HG03103 (cell line): ENCODE data around the gene ERGIC1.
"Not testable (repeated sequence)": the region's sequence is repeated elsewhere in the genome, so short reads cannot be mapped to it uniquely, and the experiment has no call there.

ENCODE experiments used
- ATAC-seq: cut with Tn5 transposase; IDR thresholded peaks from one replicate; pipeline ENCODE4 v1.9.1; 2021; ENCODE audit warnings: low read depth; ENCODE audit not compliant: unreplicated experiment

ERGIC1 gene

DNA sequence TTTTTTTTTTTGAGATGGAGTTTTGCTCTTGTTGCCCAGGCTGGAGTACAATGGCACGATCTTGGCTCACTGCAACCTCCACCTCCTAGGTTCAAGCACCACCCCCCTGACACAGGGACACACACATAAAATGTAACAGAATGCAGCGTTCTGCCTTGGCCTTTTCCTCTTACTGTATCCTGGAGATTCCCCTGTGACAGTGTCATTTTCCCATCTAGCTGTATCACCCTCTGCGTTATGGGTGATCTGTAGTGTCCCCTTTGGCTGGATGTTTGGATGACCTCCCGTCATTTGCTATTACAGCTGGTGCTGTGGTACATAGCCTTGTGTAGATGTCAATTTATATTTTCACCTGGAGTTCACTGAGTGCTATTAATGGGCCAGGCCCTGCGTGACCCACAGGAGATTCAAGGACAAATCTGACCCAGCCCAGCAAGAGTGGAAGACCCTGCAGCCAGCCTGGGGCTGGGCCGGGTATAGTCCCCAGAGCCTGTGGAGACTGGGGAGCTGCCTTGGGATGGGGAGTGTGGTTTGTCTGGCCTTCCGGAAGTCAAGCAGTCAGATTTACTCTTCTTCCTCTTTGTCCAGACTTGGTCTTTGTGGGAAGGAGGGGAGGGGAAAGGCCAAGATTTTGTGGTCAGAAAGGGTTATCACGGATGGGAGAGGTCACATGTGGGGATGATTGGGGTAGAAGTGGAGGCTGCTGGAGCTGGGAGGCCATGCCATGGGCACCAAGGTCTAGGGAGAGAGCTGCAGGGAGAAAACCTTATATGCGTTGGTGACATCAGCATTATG lies 43.6 kb downstream of the ERGIC1 start:
- ATAC-seq, result no peak

DNA sequence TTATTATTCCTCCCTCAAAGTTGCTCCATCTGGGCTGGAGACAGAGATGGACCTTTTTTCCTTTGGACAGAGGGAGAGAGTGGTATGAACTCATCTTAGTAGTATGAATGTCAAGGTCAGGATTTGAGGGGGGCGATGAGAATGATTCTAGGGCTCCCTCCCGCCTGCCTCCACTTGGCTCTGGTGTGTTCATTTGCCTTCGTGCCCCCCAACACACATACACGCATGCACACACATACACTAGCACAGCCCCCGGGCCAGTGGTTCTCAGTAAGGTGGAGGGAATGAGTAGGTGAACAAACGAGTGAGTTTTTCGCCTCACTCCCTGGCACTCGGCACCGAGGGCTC lies 44.5 kb downstream of the ERGIC1 start:
- no peak for ATAC-seq

DNA sequence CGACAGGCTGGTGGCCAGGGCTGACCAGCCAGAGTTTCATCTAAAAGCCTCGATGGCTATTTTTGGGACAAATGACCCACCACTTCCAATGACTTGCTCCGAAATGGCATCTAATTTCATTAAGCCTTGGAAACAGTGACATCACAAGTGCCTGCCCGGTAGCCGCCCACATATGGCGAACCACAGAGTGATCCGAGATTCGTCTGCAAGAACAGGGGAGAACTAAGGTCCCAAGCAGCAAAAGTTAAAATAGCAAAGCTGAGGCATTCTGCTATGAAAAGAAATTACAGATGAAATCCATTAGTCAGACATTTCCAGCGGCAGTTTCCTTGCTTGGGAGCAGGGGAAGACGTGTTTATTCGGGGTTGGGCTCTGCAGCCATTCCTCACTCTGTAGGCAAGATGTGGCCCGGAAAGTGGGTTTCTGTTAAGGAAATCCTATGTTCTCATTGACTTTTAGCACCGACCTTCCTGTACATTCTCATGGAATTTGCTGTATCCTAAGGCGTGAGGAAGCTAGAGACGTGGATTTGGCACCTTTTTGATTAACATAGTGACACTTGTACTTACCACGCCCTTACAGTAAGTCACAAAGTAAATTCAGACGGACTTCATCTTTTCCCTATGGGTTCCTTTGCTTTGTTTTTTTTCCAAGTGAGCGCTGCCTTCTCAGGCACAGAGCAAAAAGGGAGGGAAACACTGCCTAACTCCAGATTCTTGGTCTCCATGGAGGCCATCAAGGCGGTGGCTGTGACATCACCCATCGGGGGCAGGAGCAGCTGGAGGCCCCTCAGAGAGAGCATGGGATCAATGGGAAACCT lies 45.1 kb downstream of the ERGIC1 start:
- no peak for ATAC-seq

DNA sequence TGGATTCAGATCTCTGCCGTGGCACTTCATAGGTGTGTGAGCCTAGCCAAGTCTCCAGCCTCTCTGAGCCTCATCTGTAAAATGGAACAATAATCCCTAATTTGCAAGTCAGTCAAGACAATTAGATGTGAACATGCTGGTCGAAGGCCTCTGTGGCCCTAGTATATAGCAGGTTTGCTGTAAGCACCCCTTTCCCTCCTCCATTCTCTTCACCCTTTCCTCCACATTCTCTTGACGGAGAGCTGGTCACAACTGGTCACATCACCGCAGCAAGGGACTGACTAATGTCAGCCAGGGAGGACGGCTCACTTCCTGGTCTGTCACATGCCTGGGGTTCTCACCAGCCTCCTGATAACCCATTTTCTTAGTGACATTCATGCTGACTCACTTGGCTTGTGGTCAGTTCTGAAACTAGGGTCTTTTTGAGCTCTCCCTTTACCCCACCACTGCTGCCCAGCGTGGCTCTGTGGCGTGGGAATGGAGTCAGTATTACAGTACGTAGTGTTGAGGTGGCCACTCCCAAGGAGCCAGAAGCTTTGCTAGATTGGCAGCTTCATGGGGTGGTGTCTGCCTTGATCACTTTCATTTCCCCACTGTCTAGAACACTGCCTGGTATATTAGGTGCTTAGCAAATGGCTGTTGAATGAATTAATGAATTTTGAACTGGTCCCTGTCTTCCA lies 47.8 kb downstream of the ERGIC1 start:
- ATAC-seq, result peak; percentile 60

DNA sequence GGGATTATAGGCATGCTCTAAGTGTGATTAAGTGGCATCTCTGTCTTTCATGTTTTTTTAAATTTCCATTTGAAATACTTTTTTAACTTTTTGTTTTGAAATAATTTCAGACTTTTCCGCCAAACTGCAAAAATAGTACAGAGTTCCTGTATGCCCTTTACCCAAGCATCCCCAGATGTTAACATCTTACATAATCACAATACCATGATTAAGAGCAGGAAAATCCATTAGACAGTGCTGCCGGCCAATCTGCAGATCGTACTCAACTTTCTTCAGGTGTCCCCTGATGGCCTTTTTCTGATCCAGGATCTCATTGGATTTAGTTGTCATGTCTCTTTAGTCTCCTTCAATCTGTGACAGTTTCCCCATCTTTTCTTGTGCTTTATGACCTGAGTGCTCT lies 49.0 kb downstream of the ERGIC1 start:
- ATAC-seq, result no peak

DNA sequence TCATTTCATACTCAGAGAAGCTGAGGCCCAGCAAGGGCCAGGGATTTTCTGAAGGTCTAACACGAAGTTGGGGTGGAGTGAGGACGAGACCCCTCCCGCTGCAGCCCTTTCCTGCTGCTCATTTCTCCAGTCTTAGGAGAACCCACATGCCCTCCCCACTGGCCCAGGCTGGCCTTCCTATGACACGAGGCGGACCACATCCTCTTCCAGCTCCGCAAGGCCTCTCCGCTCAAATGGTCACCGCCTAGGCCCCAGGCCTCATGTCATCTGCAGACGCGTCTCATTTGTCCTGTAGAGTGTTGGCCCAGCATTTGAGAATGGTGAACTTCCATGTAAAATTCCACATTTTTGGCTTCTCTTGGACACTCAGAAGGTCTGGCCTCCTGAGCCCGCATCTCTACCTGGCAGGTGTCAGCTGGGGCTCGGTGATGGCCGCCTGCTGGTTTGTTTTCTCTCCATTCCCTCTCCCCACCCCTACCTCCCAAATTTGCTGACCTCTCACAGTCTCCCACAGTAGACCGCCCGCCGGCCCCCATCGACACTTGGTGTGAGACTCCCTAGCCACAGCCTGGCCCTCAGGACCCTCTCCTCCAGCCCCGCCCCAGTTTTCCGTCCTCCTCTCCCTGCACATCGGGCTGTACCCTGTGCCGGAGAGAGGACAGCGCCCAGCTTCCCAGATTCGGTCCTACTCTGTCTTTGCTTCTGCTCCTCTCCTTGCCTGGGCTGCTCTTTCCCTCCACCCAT lies 51.7 kb downstream of the ERGIC1 start:
- no peak for ATAC-seq

DNA sequence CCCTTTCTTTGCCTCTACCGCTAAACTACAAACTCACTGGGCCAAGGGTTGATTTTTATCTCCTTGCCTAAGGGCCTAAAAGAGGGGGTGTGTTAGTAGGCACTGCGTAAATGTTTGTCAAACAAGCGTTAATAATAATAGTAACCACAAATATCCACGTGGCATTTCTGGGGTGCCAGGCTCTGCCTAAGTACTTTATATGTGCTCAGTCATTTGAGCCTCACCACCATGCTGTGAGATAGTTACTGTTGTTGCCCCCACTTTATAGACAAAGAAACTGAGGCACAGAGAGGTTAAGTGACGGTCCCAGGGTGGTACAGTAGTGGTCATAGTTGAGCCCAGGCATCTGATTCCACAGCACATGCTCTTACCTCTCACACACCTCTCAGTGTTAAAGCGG lies 52.4 kb downstream of the ERGIC1 start:
- no peak for ATAC-seq

DNA sequence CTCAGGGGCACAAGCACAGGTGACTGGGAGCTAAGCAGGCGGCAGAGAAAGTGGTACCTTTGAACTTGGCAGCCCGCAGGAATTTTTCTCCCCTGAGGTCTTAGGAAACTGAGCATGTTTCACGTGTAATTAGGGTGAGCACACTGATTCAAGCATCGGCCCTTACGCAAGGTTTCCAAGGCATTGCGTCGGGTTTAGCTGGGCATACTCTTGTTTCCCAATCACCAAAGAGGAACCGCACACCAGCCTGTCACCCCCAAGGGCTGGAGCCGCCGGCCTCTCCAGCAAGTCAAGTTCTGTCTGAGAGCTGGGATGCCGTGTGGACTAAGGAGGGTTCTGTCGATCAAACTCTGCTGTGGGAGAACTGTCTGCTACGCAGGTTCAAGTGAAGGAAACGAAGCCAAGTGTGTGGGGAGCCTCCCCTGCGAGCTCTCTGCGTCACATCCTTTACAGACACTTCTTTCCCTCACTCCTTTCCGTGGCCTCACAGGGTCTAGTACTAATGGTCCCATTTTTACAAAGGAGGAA lies 53.0 kb downstream of the ERGIC1 start:
- ATAC-seq, result no peak

DNA sequence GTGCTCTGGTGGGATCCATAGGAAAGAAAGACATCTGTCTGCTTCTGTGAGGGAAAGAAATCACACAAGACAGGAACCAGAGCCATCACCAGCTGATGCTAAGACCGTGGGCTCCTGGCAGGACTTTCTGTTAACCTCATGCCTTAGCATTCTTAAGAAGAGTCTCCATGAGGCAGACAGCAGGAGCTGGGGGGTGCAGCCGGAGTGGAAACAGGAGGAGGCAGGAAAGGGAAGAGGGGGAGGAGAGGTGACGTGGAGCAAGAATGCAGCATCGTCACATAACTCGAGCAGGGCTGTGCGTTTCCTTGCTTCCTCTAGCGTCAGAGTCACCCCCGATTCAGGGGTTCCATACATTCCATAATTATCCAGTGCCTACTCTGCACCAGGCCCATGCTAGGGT lies 53.6 kb downstream of the ERGIC1 start:
- ATAC-seq, result no peak

DNA sequence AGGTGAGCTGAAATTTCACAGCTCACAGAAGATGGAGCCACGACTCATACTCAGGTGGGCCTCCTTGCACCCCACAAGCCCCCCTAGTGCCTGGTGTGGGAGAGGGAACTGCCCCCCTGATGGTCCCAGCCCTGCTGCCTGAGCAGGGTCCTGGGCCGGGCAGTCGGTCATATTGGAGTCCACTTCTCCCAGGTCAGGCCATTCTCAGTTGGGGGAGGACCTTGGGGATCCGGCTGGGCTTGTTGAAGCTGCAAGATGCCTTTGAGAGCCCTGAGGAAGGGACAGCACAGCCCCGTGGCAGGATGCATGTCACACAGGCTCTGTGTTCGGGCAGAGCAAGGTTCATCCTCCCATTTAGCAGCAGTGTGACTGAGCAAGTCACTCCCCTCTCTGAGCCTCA lies 56.6 kb downstream of the ERGIC1 start:
- ATAC-seq, result no peak

DNA sequence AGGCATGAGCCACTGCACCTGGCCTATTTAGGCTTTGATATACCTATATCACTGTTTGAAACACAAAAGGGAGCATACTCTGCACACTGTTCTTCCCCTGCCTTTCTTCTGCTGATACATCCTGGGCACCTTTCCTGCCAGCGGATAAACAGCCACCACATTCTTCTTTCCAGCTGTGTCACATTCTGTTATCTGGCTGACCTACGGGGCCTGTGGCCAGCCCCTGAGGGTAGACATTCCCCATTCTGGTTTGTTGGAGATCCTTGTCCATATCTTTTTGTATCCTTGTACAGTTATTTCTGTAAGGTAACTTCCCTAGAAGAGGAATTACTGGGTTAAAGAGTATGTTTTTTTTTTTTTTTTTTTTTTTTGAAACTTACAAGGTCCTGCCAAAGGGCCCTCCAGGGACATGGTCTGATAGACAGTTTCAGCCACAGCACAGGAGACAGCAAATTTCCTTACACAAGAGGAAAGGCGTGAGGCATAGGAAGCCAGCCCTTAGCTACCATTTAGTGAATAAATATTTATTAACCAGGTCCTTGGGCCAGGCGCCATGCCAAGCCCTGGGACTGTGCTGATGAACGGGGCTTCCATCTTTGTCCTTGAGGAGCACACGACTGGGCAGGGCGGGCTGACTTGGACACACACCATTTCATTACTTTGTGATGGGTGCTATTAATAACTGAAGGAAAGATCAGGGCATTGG lies 57.8 kb downstream of the ERGIC1 start:
- ATAC-seq, result no peak

DNA sequence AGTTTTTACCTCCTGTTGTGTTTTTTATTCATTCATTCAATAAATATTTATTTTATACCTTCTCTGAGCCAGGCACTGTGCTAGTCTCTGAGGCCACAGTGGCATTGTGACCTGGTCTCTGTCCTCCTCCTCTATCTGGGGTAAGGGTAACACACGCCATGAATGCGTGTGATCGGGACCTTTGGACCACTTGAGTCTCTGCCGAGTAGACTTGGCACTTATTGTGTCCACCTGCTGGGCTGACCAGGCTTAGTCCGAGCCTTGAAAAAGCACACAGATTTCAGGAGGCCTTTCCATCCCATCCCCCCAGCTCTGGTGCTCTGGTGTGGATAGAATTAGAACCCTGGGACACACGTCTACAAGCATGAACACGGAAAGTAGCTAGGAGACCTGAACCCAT lies 58.7 kb downstream of the ERGIC1 start:
- no peak for ATAC-seq

DNA sequence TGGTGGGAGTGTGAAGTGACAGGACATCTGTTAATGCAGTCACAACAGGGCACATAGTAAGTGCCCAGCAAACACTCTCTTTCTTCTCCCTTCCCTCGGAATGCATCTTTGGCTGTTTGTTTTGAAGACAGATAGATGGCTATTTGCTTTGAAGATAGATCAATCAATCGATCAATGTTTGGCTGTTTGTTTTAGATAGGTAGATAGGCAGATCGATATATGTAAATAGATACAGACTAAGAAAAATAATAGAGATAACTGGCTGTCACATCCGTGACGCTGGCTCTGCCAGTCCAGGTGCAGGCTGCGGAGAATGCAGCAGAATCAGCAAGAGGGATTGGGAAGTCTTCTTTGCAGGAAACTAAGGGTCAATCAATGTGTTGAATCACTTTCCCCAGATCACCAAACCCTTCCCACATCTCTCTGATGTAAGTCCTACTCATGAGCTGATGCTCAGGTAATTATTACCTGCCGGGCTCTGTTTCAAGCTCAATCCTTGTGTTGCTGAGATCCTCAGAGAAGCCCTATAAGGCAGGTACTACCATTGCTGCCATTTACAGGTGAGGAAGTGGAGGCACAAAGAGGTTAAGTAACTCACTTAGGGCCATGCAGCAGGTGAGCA lies 60.8 kb downstream of the ERGIC1 start:
- ATAC-seq, result no peak

DNA sequence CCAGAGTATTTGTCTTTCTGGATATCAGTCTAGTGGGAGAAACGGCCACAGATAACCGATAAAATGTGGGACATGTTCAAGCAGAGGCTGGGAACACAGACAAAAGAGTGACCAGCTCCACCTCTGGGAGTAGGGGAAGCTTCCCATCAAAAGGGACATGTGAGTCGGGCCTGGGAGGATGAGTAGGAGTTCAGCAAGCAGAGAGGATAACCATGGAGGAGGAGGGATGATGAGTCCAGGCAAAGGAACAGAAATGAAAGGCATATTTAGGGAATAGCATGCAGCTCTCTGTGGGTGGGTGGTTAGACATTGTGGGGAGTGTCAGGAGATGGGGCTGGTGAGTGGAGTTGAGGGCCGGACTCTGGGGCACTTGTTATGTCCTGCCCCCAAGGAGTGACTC lies 61.5 kb downstream of the ERGIC1 start:
- ATAC-seq, result no peak

DNA sequence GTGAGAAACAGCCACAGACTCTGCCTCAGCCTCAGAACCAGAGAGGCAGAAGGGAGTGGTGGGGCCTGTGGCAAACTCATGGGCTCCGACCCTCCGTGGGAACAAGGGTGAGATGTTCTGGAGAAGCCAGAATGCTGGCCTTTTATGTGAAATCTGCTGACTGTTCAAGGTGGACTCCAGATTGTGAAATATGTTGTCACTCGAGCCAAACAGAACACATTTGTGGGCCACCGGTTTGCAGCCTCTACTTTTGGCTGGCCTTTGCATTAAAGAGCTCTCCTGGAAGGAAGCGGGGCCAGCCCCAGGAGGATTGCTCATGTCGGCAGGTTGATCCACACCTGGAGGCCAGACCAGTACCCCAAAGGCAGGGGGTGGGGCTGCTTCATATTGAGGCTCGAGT lies 62.4 kb downstream of the ERGIC1 start:
- no peak for ATAC-seq

DNA sequence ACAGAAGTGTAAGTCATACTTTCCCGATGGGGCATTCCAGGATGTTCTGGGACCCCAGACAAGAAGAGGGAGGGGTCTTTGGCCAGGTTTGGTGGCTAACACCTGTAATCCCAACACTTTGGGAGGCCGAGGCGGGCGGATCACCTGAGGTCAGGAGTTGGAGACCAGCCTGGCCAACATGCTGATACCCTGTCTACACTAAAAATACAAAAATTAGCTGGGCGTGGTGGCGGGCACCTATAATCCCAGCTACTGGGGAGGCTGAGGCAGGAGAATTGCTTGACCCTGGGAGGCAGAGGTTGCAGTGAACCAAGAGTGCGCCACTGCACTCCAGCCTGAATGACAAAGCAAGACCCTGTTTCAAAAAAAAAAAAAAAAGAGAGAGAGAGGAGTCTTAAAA lies 63.0 kb downstream of the ERGIC1 start:
- not testable (repeated sequence) for ATAC-seq

DNA sequence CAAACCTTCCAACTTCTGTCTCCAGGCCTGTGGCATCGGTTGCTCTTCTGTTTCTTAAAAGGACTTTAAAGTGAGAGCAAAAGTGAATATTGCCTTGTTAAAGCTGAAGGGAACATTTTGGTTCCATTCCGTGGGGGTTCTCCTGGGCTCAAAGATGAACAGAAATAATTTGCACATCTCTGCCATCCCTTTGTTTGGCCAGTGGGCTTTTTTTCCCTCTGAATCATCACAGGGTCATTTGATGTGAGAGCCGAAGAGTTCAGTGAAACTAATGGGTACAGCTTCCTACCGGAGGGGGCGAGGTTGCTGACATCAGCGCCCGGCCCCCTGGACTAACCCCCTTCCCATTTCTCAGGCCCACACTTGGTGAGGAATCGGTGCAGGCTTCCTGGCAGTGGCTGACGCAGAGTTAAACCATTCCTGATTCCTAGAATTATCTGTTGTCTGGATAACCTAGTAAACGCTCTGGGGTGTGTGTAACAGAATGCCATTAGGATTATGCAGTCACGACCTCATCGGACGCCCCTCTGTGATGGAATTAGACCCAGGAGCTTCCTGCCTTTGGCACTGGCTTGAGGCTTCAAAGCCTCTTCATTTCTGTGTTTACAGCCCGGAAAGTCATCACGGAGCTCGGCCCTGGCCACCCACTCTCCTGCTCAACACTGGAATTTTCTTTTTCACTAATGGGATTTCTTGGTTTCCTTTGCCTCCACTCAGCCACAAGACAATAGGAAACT lies 63.6 kb downstream of the ERGIC1 start:
- no peak for ATAC-seq

DNA sequence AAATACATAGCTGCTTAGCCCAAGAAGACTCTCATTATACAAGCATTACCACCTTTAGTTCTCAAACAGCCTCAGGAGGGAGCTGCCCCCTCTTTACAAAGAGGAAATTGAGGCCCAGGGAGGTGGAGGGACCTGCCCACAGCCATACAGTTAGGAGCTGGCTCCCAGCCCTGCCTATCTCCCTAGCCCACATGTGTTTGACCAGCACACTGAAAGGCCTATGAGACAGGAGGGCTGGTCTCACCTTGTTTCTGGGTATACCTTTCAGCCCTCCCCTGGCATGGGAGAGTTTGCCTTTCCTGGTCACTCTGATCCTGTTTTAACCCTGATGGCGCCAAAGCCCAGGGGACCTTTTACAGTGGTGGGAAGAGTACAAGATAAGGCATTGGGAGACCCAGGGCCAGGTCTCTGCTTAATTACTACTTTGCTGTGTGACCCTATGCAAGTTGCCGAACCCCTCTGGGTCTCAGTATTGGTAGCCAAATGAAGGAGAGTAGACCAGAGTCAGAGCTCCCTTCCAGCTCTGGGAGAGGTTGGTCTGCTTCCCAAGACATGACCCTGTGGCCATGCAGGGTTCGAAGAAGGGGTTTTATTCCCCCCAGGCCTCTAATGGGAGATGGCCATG lies 64.3 kb downstream of the ERGIC1 start:
- ATAC-seq, result no peak
